Activated naive CD4-positive, alpha-beta T cell treated with anti-CD3 and anti-CD28 coated beads, Interleukin-2, amount 50 U/mL, for 16 hours (primary cell): ENCODE results near the gene SMAGP.
"Not testable (repeated sequence)": the region's sequence is repeated elsewhere in the genome, so short reads cannot be mapped to it uniquely, and the experiment has no call there.

Experiments used
- DNase-seq: peaks from one replicate; pipeline ENCODE4 v3.0.0-alpha.2; 2020

The SMAGP gene

DNA sequence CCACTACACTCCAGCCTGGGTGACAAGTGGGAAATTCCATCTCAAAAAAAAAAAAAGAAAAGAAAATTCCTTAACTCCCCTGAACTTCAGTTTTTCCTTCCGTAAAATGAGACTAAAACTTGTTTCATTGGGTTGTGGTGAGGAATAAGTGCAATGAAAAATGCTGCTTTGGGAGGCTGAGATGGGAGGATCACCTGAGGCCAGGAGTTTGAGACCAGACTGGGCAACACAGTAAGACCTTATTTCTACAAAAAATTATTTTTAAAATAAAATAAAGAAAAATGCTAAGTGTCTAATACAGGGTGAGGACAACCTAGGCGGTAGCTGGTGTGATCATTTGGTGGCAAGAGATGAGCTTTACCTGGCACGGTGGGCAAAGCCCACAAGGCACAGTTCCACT lies 6.9 kb downstream of the SMAGP start:
- DNase-seq: no peak

DNA sequence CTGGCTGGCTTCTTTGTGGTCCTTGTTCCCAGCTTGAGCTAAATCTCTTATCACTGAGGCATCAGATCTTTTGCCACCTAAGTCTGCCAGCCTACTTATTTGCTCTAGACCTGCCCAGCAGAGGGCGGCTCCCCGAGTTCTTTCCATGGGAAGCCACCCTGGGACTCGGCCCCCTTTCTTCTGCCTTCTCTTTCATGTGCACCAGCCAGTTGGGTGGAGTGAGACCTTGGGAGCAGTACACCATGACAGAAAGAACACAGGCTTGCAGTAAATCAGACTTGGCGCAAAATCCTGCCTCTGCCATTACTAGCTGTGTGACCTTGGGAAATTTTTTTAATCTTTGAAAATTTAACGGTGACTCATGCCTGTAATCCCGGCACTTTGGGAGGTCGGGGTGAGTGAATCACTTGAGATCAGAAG lies 7.4 kb downstream of the SMAGP start:
- no peak for DNase-seq

DNA sequence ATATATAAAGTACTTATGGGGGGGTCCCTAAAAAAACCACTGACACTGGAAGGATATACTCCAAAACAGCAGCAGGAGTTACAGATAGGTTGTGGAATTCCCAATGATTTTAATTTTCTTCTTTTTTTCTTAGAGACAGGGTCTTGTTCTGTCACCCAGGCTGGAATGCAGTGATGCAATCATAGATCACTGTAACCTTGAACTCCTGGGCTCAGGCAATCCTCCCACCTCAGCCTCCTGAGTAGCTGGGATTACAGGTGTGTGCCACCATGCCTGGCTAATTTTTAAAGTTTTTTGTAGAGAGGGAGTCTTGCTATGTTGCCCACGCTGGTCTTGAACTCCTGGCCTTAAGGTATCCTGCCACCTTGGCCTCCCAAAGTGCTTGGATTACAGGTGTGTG lies 10.6 kb downstream of the SMAGP start:
- DNase-seq: not testable (repeated sequence)

DNA sequence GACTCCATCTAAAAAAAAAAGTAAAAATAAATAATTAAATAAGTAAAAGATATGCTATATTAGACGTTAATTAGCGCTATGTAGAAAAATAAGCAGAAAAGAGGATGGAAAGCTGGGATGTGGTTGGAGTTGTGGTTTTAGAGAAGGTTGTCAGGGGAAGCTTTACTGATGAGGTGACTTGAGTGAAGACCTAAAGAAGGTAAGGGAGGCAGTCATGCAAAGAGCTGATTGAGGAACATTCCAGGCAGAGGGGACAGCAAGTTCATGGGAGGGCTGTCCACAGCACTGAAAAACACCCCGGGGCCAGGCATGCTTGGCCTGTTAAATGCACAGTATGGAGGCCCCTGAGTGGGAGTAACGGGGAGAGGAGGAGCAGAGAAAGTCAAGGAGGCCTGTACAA lies 15.7 kb downstream of the SMAGP start:
- no peak for DNase-seq

DNA sequence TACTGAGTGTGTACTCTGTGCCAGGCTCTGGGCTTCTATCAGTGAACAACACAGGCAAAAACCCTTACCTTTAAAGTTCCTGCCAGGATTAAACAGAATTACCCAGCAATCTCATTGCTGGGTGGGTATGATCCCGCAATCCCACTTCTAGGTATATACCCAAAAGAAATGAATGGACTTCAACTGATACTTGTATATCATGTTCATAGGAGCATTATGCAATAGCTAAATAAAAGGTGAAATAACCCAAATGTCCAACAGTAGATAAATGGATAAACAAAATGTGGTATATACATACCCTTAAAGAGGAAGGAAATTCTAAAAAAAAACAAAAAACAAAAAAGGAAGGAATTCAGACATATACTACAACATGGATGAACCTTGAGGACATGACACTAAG lies 16.9 kb downstream of the SMAGP start:
- DNase-seq: no peak

DNA sequence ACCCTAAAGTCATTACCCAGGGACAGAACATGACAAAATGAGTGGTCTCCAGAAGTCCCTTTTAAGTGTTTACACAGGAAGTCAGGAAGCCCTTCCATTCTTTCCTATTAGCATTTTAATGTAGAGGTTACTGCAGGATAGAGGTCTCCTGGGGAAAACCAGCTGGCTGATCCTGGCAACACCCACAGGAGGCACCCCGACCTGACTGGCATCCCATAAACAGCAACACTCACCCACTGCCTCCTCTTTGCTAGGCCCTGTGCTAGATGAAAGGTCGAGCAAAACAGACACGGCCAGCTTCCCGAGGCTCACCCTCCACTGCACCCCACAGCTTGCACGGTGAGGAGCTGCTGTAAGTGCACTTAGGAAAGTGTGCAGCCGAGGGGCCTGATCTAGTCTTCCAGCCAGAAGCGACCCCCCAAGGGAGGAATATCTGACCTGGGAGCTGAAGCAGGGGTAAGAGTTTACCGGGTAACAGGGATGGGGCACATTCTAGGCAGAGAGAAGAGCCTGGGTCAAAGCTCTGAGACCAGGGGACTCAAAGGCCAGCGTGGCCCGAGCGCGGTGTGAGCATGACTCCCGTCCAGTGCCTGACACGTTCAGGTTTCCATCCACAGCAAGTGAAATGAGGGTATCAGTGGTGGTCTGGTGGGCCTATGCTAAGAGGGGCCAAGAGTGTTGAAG lies 22.6 kb downstream of the SMAGP start:
- no peak for DNase-seq

DNA sequence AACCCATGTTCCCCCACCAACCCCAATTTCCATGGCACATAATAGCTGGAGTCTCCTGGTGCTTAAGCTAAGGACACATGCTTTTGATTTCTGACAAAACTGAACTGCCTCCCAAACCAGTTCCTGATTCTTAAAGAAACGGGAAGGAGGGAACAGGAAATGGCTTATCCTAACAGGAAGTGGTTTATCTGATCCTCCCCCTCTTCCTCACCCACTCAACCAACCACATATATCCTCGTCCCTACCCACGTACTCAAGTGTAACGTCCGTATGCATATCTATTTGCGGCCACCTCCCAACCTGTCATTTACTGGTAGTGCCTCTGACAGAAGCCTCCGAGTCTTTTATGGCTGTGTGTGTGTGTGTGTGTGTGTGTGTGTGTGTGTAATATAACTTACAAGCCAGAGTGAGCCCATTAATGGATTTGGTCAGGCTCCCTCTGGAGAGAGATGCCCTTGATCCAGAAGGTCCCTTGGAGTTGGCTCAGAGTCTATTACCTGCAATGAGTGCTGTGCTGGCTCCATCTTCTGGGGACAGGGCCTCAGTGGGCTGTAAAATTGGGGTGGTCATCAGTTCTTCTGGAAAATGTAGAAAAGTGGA lies 23.9 kb downstream of the SMAGP start:
- DNase-seq: peak; percentile 14

DNA sequence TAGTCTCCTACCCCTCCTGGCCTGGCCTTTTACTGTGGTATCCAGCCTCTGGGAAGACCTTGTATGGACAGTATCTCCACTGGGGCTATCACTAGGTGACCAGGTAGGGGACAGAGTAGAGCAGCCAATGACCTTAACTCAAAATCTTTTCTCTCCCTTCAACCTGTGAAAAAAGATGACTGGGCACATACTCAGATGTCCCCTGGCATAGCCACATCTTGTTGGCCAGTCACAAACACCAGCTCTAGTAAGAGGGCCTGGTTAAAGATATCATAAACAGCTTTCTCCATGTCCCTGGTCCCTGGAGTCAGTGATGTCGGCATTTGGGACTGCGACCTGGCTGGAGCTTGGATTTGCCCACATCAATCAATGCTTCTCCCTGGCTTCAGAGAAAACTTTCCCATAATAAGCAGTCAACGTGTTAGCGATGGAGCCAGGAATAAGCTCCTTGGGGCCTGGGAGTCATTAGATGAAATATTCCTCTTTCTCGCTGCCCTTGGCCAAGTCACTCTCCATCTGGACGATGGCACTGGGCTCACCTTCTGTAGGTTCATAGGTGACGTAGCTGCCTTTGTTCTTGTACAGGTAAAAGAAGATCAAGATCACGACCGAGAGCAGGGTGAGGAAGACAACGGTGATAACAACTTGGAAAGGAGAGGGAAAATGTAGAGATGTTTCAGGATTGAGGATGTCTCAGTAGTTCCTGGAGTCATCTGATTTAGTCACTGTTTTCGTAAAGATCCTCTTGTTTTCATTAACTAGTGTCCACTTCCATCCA lies 24.6 kb downstream of the SMAGP start:
- DNase-seq: no peak

DNA sequence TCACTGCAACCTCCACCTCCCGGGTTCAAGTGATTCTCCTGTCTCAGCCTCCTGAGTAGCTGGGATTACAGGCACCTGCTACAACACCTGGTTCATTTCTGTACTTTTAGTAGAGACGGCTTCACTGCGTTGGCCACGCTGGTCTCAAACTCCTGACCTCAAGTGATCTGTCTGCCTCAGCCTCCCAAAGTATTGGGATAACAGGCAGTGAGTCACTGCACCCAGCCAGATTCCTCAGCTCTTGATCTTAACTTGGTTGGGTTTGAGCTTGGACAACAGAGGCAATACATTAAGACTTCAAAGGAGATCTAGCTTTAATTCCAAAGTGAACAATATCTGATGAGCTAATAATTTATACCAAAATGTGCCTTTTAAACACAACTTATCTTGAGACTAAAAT lies 25.9 kb downstream of the SMAGP start:
- no peak for DNase-seq

DNA sequence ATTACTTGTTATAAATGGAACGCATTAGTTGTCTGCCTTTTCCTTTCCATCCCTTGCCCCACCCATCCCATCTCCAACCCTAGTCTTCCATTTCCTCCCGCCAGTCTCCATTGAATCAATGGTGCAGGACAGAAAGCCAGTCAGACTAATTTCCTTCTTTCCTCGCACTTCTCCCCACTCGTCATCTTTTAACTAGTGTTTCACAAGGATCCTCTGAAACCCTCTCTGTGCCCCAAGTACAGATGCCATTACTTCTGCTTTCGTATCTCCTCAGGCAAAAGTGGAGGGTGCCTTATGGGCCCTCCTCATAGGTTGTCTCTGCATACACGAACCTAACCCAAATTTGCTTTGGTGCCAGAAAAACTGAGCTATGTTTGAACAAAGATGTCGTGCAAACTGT lies 27.3 kb downstream of the SMAGP start:
- DNase-seq: no peak

DNA sequence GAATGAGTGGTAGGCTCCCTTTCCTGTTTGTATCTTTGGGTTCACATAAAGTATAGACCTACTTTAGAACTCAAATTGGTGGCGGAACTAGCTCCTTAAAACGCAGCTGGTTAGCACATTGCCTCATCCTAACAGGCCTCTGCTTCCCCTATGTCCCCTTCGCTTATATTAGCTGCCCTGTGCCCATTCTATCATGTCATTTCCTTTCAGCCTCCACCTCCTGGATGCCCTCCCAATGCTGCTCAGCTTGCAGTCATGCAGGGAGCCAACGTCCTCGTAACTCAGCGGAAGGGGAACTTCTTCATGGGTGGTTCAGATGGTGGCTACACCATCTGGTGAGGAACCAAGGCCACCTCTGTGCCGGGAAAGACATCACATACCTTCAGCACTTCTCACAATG lies 28.1 kb downstream of the SMAGP start:
- no peak for DNase-seq

DNA sequence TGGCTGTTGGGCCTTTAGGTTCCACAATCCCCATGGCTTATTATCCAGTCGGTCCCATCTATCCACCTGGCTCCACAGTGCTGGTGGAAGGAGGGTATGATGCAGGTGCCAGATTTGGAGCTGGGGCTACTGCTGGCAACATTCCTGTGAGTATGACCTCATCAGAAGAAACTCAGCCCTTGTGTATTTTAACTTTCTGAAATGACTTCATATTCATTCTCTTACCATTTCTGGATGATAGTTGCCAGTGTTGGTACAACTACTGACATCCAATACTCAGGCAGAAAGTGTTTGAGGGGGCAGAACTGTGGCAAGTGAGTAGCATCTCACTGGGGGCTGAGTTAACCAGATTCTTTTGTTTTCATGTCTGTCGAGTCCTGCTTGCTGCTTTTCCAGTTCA lies 29.2 kb downstream of the SMAGP start:
- no peak for DNase-seq

DNA sequence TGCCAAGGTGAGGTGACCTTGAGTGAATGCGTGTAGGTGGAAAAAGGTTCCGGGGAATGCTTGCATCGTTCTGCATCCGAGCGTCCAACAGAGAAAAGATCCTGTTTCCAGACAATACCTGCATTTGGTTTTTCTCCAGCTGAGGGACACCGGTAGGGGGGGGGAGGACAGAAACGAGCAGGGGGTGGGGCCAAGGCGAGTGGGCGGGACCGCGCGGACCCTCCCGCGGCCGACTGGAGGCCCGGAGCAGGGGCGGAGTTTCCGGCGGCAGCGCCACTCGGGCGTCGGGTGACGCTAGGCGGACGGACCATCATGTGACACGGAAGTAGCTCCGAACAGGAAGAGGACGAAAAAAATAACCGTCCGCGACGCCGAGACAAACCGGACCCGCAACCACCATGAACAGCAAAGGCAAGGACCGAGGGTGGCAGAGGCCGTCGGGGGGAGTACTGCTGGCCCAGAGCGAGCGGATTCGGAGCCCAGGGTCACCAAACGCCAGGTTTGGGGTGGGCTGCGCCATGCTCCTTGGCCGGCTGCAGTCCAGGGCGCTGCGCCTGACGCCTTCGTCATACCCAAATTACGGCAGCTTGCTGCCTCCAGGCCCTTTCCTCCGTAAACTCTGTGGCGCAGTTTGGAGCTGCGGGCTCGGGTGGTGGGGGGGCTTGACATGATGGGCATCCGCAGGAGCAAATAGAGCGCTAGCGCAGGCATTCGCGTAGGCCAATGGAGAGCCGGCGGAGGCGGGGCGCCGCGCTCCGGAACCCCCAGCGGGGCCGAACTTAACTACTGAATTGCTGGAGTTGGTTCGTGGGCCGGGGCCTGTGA lies 31.5 kb downstream of the SMAGP start, which contains the start of gene DAZAP2:
Gene DAZAP2, plus strand, starts transcription at position 317 of the 825 bp plus-strand sequence. Its CDS starts 82 bp downstream, at position 399.
- DNase-seq: peak; percentile 94

DNA sequence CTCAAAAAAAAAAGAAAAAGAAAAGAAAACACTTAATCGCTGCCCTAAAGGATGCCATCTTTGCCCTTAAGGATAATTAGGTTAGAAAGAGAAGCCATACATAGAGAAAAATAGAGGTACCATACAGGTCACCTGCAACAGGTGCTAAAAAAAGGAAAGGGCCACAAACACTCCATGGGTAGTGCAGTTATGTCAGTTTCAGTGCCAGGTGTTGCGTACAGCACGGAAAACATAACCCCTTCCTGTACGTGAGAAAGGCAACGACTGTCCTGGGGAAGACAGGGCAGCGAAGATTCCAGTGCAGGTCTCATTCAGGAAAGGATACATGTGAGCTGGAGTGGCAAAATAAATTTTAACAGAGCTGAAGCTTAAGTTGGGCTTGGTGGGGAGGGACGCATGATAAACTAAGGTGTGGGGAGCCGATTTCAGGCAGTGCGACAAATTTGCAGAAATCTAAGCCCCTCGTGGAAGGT lies 32.1 kb downstream of the SMAGP start:
- DNase-seq: no peak

DNA sequence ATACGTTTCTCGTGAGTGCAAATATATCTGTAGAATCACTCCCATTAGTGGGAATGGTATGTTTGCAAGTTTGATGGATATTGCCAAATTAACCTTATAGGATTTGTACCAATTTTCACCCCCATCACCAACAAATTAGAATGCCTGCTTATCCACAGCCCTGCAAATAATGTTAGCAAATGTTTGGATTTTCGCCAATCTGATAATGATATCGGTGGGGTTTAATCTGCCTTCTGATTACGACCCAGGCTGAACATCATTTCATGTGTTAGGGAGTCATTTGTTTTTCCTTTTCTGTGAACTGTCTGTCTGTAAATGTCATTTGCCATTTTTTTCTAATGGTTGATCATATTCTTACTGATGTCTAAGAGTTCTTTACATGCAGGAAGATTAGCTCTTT lies 35.7 kb downstream of the SMAGP start:
- DNase-seq: no peak

DNA sequence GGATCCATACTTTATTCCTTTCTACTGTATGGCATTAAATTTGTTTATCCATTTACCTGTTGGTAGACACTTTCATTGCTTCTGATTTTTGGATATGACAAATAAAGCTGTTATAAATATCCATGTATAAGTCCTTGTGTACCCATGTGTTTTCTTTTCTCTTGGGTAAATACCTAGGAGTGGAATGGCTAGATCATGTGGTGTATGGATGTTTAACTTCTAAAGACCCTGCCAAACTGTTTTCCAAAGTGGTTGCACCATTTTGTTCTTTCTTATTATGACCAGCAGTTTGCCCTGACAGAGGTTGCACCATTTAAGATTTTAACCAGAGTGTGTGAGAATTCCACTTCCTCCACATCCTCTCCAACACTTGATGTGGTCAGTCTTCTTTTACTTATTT lies 37.6 kb downstream of the SMAGP start:
- DNase-seq: no peak

DNA sequence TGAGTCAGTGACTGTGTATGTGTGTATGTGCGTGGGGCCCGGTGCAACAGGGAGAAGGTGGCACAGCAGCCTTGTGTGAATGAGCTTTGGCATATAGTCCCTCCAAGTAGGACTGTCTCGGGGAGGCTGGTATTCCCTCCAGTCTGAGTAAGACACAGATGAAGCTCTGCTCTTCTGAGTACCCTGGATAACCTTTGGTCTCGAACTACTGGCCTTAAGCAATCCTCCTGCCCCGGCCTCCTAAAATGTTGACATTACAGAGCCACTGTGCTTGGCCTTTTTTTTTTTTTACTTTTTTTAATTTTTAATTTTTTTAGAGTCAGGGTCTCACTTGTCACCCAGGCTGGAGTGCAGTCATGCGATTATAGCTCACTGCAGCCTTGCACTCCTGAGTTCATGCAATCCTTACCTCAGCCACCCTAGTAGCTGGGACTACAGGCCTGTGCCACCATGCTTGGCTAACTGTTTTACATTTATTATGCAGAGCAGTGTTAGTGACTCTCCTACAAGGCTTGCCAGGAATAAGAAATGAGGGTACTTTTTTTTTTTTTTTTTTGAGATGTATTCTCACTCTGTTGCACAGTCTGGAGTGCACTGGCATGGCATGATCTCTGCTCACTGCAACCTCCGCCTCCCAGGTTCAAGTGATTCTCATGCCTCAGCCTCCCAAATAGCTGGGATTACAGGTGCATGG lies 41.0 kb downstream of the SMAGP start:
- no peak for DNase-seq

DNA sequence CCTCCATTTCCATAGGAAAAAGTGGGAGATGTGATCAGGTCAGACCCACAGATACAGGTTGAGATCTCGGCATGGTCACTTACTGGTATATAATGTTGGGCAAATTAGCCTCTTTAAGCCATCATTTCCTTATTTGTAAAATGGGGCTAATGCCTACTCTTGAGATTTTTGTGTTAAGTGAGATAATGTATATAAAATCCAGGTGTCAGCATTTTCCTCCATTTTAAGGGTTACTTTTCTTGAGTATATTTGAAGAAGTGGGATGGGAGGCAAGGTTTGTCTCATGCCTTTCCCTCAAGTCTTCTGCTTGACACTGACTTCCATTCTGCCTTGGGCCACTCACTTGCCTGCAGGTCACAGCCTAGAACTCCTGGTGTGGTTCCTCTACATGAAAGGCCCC lies 42.3 kb downstream of the SMAGP start:
- DNase-seq: no peak

DNA sequence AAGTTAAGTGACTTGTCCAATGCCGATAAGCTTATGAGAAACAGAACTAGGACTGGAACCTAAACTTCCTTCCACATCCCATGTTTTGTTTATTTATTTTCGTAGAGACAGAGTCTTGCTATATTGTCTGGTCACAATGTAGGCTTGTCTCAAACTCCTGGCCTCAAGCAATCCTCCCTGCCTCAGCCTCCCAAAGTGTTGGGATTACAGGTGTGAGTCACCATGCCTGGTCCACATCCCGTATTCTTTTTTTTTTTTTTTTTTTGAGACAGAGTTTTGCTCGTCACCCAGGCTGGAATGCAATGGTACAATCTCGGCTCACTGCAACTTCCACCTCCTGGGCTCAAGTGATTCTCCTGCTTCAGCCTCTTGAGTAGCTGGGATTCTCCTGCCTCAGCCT lies 43.1 kb downstream of the SMAGP start:
- not testable (repeated sequence) for DNase-seq

DNA sequence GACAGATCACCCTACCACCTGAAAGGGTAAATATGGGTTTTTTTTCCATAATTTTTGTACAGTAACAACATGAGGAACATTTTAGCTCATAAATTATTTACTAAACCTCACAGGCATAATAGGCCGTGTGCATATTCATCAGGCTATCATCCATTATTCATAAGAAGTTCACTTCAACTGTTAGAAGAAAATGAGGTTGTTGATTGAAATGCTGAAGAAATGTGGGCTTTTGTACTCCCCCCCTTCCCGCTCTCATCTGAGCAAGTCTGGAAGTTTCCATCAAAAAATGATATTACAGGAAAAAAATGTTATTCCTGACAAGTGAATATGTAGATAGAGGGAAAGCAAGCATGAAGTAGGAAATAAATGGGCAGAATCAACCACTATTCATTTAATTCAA lies 44.4 kb downstream of the SMAGP start:
- no peak for DNase-seq

DNA sequence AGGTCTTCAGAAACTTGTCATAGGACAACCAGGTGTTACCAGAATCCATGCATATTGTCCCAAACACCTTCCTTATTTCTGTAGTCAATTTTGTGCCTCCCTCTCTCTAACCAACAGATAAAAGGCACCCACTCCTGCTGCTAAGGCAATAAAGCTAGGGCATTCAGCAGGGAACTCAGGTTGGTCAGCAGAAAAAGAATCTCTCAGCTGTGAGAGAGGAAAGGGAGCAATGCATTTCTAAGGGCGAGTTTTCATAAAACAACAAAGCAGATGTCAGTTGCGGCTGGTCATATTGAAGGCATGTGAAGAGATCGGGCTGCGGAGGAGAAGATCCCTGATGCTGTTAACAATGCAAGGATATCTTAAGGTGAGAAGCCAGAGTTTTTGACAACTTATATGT lies 45.0 kb downstream of the SMAGP start:
- no peak for DNase-seq

DNA sequence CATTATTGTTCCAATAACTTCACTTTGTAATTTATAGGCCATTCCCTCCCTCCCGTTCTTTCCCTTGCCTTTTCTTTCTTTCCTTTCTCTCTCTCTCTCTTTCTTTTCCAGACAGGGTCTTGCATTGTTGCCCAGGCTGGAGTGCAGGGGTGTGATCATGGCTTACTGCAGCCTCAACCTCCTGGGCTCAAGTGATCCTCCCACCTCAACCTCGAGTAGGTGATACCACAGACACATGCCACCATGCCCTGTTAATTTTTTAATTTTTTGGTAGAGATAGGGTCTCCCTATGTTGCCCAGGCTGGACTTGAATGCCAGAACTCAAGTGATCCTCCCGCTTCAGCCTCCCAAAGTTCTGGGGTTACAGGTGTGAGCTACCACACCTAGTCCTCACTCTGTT lies 45.6 kb downstream of the SMAGP start:
- DNase-seq: no peak

DNA sequence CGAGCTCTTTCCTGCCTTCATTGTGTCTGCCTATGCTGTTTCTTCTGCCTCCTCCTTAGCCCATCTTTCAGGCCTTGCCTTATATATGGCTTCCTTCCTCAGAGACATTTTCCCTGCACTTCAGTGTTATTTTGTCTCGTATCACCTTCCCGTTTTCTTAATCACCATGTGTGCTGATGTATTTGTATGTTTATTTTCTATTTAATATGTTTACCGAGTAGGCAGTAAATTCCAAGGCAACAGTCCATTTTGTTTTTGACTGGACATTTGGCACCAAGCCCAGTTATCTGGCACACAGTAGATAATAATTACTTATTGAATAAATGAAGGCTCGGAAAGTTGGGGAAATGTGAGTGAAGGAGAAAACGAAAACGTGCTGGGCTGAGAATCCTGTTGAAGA lies 47.8 kb downstream of the SMAGP start:
- no peak for DNase-seq
